ENCODE results near the gene PAEP.

Gene PAEP

DNA sequence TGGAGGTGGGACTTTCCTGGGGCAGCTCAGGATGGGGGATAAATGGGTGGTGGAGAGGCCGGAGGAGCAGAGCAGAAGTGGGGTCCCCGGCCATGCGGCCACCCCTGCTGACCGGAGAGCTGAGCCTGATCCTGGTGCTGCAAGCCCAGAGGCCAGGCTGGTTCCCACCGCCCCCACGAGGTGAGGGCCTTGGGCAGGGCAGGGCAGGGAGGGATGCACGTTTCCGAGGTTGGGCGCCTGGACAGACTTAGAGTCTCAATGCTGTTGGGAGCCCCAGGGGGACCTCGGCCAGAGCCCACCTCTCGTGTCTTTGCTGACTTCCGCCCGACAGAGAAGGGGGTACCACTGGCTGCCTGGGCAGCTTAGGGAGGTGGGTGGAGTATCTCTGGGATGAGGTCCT lies 10.1 kb upstream of the PAEP start:
- DNase-seq, result no peak

DNA sequence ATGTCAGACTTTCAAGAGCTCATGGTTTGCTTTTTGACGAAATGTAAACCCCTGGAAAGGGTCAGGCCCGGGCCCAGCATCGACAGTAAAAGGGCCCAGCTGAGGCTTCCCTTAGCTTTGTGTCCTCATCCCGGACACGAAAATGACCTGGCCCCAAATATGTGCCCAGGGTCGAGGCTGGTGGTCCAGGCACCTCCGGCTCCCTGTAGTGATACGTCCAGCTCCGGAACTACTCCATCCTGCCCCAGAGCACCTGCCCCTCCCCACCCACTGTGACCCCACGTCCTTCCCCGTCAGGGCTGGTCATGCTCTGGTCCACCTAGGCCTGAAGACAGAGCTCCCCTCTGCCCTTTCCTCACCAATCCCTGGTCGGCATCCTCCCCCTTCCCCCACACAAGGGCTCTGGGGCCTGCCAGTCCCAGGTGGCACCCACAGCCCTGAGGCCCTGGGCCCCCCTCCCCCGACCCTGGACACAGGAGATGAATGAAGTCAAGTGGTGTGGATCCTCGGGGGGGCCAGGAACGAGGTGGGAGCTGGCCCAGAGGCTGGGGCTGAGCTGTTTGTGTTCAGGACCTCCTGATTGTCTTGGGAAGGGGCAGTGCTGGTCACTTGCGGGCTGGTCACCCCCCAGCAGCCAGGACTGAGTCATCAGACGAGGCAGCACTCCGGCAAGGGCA lies 9.4 kb upstream of the PAEP start:
- DNase-seq, result no peak

DNA sequence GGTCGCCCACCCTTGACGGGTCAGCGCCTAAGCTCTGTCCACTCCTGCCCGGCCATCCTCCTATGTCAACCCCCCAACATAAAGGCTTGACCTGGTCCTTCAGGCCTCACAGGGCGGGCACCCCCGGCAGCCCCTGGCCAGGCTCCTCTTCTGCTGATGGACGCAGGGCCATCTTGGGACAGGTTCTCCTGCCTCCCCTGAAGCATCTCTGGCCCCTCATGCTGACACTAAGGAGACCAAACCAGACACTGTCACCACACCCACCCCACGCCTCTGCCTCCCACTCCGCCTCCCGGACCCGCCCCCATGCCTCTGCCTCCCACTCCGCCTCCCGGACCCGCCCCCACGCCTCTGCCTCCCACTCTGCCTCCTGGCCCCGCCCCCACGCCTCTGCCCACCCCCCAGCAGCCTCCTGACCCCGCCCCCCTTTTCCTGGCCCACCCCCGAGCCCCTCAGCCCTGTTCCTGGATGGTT lies 8.8 kb upstream of the PAEP start:
- DNase-seq, result no peak

DNA sequence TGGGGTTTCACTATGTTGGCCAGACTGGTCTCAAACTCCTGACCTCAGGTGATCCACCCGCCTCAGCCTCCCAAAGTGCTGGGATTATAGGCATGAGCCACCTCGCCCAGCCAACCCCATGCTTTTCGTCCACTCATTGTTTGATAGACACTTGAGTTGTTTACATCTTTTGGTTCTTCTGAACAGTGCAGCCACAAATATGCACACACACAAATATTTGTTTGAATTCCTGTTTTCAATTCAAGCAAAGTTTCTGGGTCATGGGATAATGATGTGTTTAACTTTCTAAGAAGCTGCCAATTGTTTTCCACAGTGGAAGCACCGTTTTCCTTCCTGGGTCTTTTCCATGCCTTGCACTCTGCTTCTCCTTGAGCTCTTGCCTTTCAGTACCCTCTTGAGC lies 6.8 kb upstream of the PAEP start:
- no peak for DNase-seq

DNA sequence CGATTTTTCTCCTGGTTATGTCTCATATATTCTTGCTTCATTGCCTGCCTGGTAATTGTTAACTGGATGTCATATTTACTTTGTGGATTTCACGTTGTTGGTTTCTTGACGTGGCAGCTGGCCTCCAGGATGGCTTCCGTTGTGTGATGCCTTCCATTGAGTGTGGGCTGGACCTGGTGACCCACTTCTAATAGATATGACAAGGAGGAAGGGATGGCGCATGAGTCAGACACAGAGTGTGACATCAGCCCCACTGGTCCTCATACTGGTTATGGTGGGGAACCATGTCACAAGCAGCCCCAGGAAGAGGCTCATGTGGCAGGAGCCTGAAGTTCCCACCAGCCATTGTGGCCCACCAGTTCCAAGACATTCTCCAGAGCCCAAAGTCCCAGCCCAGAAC lies 6.4 kb upstream of the PAEP start:
- peak; percentile 12 for DNase-seq

DNA sequence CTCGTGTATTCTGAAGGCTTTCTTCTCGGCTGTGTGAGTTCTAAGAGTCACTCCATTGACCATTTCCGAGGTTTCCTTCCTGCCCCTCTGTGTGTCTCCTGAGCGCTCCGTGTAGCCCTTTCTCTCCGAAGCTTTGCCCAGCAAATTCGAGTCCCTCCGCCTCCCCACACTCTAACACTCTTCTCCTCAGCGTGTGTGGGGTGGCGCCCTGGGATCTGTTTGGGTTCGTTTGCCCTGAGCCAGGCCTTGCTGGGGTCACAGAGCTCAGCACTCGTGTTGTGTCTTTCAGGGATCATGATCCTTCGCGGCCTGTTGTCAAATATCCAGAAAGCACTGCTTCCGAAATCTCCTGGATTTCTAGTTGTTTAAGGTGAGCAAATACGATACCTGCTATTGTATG lies 5.6 kb upstream of the PAEP start:
- DNase-seq, result no peak

DNA sequence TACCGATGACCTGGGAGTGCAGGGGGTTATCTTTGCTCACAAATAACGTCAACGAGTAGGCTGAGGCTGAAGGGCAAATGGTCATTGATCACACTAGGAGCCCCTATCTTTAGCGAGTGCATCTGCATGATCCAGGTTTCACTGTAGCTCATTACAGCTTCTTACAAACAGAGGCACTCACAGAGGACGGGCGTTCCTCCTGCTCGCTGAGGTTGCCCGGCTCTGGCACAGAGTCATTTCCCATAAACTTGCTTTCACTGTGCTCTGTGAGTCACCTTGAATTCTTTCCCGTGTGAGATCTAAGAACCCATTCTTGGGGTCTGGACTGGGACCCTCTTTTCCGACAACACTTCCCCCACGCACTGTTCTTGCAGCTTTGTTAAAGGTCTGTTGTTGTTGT lies 1.9 kb upstream of the PAEP start:
- DNase-seq, result no peak

DNA sequence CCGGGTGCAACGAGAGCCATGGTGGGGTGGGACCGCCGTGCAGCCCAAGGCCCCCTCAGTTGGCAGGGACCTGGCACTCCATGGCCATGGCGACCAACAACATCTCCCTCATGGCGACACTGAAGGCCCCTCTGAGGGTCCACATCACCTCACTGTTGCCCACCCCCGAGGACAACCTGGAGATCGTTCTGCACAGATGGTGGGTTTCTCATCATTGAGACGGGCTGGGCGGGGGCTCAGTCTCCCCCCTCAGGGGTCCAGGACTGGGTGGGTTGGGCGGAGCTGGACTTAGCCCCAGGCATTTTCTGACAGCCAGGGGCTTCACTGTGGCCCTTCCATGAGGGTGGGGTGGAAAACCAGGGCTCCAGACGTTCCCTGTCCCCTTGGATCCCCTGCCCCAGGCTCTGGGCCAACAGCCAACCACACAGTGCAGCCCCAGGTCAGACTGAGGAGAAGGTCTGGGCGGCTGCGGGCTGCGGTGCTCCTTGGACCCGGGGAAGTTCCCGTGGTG lies 734 bp downstream of the PAEP start:
- no peak for DNase-seq

DNA sequence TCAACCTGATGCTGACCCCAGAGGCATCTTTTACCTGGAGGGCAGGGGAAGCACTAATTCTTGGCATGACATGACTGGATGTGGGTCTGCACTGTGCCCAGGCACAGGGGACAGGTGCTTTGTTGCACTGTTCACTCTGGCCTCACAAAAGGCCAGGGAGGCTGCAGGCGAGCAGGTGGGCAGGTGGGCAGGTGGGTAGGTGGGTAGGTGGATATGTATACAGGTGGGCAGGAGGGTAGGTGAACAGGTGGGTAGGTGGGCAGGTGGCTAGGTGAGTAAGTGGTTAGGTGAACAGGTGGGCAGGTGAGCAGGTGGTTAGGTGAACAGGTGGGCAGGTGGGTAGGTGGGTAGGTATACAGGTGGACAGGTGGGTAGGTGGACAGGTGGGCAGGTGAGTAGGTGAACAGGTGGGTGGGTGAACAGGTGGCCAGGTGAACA lies 1.5 kb downstream of the PAEP start:
- no peak for DNase-seq

DNA sequence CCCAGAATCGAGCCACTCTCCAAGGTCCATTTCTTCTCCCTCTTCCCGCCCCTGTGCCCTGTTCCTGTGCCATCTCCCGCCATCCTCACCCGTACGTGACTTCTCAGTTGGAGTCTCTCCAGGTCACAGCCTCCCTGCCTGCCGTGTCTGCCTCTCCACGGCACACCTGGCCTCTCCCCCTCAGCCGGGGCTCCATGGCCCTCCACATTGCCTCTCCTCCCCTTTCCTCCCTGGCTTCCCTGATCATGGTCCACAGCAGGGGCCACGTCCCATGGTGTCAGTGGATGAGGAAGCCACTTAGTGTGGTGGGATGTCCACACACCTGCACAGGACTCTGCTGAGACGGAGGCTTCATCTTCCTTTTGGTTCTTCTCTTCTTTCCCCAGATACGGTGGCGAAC lies 2.3 kb downstream of the PAEP start:
- no peak for DNase-seq

DNA sequence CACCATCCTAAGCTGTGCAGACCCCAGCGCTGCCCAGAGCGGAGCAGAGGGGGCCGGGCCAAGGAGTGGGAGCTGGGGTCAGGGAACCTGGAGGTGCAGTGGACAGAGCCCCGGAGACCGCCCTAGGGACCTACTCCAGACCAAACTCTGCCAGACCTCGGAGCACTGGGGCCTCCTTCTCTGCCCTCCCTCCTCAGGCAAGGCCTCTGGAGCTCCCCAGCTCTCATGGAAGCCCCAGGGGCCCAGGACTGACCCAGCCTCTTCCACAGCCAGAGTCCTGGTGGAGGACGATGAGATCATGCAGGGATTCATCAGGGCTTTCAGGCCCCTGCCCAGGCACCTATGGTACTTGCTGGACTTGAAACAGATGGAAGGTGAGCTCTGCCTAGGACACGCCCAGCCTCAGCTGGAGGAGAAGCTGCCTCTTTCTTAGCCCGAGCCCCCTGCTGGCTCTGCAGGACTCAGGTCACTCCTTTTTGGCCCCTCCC lies 3.6 kb downstream of the PAEP start:
- no peak for DNase-seq

DNA sequence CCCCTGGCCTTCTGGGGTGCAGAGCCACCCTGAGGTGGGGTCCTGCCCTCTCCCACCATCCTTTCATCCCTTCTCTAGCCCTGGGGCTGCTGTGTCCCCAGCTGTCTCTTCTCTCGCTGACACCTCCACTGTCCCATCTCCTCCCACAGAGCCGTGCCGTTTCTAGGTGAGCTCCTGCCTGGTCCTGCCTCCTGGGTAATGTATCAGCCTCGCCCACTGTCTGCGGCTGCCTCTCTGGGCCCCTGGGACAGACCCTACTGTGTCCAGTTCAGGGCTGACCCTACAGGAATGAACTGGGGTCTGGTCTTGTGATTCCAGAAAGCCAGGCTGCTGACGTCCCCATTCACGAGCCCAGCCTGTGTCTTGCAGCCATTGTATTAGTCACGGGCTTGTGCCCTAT lies 4.1 kb downstream of the PAEP start:
- no peak for DNase-seq

DNA sequence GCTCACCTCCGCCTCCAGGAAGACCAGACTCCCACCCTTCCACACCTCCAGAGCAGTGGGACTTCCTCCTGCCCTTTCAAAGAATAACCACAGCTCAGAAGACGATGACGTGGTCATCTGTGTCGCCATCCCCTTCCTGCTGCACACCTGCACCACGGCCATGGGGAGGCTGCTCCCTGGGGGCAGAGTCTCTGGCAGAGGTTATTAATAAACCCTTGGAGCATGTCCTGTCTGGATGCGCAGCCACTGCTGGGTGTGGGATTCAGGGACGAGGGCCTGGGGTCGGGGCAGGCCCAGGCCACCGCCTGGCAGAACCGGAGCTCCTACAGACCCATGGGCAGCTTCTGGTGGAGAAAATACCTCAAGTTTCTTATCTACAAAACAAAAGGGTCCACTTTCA lies 5.0 kb downstream of the PAEP start:
- DNase-seq, result peak; percentile 49

DNA sequence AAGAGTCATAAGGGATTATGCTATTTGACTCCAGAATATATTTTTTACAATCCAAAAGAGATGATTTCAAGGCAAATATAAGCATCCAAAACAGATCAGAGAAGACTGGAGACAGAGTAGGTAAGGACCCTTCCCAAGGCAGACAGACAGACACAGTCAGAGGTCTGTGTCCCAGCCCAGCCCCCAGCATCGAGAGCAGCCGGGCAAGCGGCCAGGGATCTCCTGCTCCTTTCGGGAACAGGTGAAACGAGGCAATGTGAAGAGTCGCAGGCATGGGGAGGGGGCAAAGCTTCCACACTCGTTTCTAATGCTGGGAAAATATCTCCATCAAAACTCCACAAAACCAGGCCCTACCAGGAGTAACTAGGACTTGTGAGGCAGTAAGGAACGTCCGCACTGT lies 5.8 kb downstream of the PAEP start:
- no peak for DNase-seq

DNA sequence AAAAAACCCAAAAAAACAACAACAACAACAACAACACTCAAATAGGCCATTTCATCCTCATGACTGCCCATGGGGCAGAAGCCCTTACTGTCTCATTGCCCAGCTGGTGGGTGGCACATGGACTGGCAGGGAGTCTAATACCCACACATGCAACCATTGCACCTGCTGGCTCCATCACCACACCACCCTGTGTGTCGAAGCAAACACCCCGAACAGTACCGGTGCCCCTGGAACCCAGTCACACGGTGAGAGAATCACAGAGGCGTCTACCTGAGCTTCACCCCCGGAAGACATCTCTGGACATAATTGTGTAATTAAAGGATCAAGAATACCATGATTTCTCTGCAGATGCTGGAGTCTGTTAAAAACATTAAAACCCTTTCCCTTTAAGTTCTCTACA lies 6.5 kb downstream of the PAEP start:
- DNase-seq, result no peak

DNA sequence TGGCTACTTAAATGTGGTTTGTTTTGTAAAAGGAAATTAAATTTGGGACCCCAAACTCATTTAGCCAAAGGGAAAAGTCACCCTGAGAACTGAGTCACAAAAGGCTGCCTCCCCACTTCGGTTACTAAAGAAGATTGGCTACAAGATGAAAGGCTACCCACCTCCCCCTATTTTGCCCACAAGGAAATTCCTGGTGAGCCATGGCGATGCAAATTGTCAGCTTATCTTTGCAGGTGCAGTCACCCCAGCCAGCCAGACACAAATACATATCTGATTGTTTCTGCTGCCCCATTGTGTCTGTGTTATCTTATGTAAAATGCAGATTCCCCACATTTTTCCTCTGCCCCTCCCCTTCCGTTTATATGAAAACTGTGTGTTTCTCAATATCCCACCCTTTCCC lies 8.9 kb downstream of the PAEP start:
- no peak for DNase-seq

DNA sequence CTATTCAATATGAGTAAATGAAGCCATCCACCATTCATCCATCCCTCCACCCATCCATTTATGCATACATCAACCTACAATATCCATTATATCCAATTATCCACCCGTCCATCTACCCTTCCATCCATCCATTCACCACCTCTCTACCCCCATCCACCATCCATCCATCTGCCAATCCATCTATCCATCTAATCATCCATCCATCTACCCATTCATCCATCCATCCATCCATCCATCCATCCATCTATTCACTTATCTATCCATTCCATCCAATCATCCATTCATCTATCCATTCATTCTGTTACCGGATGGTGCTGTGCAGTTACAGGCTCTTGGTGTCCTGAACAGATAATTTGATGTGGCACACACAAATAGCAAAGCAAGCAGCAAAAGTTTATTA lies 10.7 kb downstream of the PAEP start:
- no peak for DNase-seq

DNA sequence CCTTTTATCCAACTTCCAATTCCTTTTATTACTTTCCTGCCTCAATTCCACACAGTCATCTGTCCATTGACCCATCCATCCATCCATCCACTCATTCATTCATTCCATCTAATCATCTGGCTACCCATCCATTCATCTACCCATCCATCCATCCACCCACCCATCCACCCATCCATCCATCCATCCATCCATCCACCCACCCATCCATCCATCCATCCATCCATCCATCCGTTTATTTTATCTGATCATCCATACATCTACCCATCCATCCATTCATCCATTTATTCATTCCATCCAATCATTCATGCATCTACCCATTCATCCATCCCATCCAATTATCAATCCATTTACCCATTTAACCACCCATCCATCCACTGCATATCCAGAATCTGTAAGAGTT lies 11.6 kb downstream of the PAEP start:
- no peak for DNase-seq

DNA sequence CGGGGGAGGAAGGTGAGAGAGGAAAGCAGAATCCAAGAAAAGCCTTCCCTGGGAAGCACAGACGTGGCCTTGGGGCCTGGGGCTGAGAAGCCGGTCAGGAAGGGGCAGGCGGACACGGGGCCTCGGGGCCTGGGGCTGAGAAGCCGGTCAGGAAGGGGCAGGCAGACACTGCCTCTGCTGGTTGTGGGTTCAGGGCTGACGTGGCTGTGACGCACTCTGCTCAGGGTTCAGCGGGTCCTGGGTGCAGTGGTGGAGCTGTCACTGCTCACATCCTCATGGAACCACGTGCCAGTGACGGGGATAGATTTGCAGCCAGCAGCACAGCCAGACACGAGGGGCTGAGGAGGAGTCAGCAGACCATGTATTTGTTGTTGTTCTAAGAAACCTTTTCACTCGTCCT lies 12.8 kb downstream of the PAEP start:
- no peak for DNase-seq

DNA sequence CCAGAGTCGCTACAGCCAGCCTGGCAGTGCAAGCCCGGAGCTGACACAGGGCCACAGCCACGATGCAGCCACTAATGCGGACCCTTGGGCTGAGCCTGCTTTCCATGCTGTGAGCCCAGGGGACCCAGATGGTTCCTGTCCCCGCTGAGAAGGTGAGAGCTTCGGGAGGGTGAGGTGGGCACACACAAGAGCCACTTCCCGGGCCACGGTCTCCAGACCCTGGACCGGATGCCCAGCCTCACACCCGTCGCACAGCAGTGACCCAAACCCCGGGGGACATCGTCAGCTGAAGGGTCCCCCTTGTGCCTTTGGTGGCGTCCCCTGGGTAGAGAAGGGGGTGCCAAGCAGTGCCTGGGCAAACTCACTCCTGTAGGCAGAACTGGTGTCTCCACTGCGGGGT lies 13.4 kb downstream of the PAEP start:
- DNase-seq, result no peak

DNA sequence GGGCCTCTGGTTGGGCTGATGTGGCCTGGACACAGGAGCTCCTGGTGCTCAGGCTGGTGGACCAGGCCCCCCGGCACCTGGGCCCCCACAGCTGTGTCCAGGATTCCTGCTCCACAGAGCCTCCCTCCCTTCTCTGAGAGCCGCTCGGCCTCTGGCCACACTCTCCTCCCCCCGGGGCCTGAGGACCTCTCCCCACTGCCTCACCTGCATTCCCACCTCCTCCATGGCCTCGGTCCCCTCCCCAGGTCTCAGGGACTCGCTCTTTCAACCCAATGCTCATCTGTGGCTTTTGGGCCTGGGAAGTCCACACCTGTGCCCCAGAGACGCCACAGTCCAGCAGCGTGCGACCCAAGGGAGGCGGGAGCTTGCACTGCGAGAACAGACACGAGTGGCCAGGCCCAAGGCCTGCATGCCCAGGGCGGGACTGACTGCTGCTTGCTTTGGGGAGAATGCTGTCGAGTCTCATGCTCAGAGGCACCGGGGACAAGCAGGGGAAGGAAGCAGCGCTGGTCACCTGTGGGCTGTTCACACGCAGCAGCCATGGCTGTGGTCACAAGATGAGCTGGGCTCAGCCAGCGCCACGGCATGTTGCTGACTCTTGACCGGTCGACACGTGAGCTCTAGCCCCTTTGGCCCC lies 14.6 kb downstream of the PAEP start:
- DNase-seq, result no peak

DNA sequence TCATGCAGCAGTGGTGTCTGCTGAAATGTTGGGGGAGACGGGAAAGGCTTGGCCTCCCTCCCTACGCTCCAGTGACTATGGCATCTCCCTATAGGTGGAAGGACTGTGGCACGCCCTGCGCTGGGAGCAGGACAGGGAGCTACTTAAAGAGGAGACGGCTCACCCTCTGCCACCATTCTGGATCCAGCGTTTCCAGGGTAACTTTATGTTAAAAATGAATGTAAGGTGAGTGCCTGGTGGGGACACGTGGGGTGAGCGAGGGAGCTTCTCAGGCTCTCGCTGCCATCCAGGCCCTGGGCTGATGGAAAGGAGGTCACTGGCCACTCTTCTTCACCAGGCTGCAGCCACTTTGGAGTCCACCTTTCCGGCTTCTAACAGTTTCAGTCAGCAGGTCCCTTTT lies 15.7 kb downstream of the PAEP start:
- DNase-seq, result no peak

DNA sequence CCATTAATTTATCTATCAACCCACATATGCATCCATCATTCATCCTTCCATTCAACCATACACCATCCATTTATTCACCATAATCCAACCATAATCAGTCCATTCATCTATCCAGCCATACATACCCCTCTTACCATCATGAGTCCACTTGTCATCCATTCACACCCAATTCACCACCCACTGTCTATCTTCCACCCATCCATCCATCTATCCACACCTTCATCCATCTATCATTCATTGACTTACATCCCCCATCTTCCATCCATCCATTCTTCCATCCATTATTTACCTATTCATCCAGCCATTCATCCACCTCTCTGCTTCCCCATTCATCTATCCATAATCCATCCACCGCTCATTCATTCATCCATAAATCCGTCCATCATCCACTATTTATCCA lies 17.8 kb downstream of the PAEP start:
- no peak for DNase-seq

DNA sequence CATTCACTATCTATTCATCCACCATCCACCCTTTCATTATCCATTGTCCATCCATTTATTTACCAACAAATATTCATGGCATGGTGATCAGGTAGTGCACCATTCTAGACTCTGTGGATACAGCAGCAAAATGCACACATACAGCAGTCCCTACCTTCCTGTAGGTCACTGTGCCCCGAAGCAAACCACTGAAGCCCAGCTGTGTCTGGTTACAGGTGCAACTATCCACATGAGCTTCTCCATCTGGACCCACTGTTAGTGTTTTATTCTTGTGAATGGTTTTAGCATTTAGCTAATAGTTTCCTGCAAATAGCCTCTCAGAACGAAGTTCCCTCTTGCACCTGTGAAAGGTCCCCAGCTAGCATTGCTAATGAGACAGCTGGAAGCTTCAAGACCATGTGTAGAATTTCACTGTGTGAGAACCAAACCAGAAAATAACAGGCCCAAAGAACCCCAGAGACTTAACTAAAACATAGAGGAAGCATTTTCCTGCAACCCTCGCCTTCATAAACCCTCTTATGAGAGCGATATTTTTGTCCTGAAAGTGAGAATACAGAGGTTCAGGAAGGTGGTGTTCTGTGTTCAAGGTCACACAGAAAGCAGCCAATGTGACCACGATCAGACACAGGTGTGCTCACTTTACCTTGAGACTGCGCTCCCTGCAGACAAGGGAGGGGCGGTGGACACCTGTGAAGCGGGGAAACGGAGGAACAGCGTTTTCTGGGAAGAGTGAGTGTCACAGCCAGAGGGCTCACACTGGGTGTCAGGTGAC lies 18.5 kb downstream of the PAEP start:
- DNase-seq, result no peak

All from NK-92 treated with Interleukin-12 subunit alpha and Interleukin-12 subunit beta, amount 100 ng/mL, for 24 hours (cell line).